HPDE6-E6E7 (cell line): ENCODE data around the gene TCF7.

ENCODE experiments used
- DNase-seq: peaks from one replicate; pipeline ENCODE4 v3.0.0; 2011; ENCODE audit warnings: missing footprints; ENCODE audit errors: extremely low spot score

The TCF7 gene

DNA sequence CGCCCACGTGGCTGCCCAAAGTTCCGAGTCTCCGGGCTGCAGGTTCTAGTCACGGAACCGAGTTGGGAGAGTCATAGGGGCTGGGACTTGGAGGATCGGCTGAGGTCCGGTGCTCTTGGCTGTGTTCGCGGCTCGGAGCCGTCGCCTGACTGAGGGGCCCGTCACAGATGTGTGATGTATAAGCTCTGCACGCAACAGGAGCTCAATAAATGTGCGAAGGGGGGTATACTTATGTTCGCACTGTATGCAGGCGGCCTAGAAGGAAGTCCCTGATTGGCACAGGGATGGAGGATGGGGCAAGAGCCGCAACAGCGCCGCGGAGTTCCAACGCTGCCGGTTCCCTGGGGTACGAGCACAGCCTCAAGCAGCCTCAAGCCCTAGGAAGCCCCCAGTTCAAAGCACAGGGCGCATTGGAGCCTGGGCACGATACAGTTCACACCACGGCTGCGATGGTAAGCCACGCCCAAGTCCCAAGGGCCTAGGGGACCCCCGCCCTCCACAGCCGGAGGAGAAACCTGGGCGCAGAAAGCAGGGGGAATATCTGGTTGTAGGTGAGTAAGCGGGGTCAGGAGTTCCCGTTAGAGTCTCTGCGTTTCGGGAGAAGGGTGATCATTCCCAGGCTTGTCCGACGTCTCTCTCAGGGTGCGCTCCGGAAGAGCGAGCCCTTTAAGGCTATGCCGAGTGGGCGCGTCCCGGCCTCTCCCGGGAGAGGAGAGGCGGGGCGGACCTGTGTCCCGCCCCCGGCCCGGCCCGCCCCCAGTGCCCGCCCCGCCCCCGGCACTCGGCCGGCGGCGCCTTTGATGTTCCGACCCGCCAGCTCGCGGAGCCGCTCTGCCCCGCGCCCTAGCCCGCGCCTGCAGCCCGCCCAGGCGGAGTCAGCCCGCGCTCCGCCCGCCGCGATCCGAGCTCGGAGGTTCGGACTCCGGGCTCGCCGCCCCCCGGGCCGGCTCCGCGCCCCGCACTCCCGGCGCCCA lies at the start of gene TCF7:
Gene TCF7 (plus strand): TSS at position 780 of the 974 bp plus-strand sequence. CDS start 226 bp downstream, outside the sequence.
- DNase-seq: peak; percentile 86

DNA sequence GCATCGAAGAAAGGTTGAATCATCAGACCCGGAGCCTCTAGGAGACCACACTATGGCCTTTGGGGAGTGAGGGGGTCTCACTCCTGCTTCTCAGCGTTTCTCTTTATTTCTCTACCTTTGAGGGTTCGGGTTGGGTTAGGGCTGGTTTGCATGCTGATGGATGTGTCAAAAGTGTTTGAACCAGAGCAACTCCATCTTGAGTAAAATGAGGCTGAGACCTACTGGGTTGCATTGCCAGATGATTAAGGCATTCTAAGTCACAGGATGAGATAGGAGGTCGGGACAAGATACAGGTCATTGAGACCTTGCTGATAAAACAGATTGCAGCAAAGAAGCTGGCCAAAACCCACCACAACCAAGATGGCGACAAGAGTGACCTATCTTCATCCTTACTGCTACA lies 44.9 kb upstream of the TCF7 start:
- DNase-seq: no peak

GRCh38 chr5:134070725-134071613 lies 43.5 kb upstream of the TCF7 start:
- DNase-seq: peak; percentile 37

DNA sequence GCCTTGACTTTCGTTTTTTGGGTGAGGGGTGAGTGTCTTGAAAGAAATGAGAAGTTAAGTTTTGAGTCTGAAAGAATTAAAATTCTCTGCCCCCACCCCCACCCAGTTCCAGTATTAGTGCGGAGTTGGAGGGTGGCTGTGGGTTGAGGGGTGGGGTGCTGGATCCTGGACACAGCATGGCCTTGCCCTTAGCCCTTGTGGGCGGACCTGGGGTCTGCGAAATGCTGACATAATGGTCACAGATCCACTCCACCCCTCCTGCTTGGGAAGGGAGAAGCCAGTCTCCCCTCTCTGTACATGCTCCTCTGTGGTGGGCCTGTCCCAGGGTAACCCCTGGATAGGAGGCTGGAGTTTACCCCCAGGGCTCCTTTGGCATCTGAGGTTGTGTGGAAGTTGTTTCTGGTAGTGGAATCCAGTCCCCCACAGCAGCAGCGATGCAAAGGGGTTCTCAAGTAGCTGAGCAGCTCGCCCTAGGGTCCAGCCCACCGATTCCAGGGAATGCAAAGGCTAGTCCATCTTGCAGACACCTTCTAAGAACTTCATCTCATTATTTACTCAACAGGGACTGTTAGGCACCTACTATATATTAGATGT lies 42.8 kb upstream of the TCF7 start:
- no peak for DNase-seq

GRCh38 chr5:134072471-134073210 lies 41.8 kb upstream of the TCF7 start:
- DNase-seq: no peak

- no peak for DNase-seq
These were observed 41.1 kb upstream of the TCF7 start for GRCh38 chr5:134073404-134073803.

- DNase-seq: no peak
These were observed 39.4 kb upstream of the TCF7 start for GRCh38 chr5:134075102-134075501.

GRCh38 chr5:134077926-134078580 lies 36.4 kb upstream of the TCF7 start:
- no peak for DNase-seq

DNA sequence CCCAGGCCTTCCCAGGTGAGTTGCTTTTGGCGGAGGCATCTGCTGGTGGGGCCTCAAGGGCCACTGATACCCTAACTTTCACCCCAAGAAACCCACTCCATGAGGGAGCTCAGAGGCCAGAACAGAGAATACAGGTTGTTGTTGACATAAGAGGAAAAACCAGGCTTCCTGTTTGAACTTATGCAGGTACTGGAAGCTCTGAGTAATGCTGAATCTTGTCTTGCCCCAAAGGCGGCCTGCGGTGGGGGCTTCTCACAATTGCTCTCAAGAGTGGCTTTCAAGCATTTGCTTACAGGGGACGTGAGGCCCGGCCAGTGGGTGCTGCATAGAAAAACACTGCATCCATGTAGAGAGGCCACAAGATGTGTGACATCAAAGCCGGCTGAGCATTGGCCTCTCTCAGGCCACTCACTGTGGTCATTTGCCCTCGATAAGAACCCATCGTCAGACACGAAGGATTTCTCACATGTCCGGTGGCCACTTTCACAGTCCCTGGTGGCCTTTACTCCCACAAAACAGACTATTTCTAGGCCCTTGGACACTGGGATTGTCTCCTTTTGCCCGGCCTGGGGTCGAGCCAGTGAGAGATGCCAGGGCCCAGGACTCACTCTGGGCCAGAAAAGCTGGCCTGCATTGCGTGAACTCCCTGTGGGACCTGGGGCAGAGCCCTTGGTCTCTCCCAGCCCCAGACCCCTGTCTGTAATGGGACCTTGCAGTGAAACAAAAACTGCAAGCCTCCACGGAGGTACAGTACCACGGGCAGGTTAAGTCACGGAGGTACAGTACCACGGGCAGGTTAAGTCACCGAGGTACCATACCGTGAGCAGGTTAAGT lies 34.5 kb upstream of the TCF7 start:
- no peak for DNase-seq

DNA sequence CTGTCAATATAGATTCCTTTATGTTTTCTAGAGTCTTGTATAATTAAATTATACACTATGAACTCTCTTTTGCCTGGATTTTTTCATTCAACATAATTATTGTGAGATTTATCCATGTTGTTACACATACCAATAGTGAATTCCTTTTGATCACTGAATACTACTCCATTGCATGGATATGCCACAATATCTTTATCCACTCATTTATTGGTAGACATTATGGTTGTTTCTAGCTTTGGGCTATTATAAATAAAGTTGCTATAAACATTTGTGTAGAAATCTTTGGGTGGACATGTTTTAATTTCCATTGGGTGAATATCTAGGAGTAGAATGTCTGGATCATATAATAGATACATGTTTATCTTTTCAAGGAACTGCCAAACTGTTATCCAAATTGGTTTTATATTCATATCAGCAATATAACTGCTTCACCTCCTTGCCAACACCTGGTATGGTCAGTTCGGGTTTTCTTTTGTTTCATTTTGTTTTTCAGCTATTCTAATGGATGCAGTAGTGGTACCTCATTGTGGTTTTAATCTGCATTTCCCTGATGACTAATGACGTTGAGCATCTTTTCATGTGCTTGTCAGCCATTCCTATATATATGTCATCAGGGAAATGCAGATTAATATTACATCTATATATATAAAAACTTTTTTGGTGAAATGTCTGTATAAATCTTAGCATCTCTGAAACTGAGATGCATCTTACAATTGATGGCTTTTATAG lies 32.1 kb upstream of the TCF7 start:
- no peak for DNase-seq

GRCh38 chr5:134083517-134083916 lies 31.0 kb upstream of the TCF7 start:
- DNase-seq: no peak

DNA sequence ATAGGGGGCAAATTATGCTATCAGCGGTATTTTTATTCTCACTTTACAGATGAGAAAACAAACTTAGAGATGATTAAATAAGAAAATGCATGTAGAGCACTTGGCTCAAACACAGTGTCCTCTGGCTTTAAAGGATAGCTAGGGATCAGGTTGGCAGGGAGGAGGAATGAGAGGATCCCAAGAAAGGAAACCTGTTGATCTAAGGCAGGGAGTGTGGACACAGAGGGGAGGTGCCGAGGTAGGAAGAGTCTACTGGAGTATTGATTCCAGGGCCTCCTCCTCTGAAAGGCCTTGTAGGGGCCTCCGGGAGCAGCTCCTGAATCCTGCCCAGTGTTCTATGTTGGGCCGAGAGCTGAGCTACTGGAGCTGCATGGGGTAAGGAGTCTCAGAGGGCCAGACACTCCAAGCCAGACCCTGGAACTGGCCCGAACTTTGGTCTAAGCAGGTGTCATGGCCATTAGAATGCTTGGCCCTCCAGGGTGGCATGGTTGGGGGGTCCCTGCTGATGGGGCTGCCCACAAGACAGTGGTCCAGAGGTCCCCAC lies 30.4 kb upstream of the TCF7 start:
- no peak for DNase-seq

DNA sequence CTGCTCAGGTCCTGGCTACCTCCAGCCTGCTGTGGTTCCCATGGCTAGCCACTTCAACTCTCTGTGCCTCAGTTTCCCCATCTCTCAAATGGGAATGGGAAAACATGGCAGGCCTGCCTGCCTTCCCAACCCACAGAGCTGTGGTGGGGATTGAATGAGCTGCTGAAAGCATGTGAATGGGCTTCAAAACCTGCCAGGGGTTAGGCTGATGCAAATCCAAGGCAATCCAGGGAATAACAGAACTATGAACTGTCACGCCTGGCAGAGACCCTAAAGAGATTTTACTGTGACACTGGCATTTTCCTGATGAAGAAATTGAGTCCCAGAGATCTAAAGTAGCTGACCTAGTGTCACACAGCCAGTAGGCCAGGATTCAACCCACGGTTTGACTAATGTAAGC lies 29.9 kb upstream of the TCF7 start:
- no peak for DNase-seq

GRCh38 chr5:134085411-134085810 lies 29.1 kb upstream of the TCF7 start:
- no peak for DNase-seq

DNA sequence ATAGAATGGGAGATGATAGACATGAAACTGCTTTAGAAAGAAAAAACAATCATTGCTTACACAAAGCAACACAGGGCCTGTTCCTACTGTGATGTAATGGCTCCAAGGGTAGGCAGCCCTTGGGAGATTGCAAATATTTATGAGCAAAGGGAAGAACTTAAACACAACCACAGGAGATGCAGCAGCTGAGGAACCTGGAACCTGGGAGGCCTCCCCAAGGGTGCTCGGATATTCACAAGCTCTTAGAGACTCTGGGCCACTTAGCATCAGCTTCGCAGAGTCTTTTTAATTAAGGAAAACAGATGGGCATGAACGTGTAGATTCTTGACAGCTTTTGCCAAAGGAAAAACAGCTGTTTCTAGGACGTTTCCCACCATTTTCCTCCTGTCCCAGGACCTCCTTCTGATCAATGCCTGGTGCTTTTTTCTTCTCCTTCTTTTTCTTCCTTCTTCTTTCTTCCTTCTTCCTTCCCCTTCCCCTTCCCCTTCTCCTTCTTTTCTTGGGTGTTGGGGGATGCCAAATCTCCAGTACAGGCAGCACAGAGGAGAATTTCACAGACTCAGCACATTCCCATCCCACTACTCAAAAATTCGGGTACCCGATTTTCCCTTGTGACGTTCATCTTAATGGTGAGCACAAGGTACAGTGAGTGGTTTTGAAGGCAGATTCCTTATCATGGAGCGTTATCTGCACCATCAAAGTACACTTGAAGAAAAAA lies 28.1 kb upstream of the TCF7 start:
- no peak for DNase-seq

- no peak for DNase-seq
These were observed 27.6 kb upstream of the TCF7 start for GRCh38 chr5:134086943-134087305.

GRCh38 chr5:134088291-134088690 lies 26.2 kb upstream of the TCF7 start:
- no peak for DNase-seq

DNA sequence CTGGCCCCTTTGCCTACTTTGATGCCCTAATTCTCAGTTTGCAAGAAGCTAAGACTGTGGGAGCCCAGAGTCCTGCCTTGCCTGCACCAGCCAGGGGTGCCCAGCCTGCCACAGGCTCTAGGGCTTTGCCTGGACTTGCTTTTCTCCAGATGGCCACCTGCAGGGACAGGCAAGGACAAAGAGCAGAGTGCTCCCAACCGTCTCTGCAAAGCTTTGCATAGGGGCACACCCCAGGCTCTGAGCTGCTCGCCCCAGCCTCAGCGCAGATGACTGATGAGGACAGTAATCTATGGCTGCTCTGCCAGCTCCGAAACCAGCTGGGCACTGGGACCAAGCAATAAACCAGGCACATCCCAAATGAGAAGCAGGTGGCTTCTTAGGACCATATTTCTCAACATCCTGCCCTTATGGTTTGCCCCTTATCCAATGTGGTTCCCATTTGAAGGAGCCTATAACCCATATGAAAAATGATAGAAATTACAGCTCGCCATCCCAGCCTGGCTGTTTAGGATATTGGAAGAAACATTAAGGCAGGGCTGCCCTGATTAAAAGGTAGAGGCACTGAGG lies 25.4 kb upstream of the TCF7 start:
- no peak for DNase-seq
